ENCODE data around the gene EBI3. TPM values are rescaled to one million over a fixed set of nuclear protein-coding genes. Genes with fewer than 3 reads are reported as not detected.
A peak's percentile ranks its signal among the peaks of the same experiment; 100 is the strongest.

EBI3 gene
- total and polyA plus RNA-seq, 2 of the 13 experiments (the other 11 are each of a cell fraction or from before 2014, with no cell fraction given) = 3.4 TPM; not detected in 1

DNA sequence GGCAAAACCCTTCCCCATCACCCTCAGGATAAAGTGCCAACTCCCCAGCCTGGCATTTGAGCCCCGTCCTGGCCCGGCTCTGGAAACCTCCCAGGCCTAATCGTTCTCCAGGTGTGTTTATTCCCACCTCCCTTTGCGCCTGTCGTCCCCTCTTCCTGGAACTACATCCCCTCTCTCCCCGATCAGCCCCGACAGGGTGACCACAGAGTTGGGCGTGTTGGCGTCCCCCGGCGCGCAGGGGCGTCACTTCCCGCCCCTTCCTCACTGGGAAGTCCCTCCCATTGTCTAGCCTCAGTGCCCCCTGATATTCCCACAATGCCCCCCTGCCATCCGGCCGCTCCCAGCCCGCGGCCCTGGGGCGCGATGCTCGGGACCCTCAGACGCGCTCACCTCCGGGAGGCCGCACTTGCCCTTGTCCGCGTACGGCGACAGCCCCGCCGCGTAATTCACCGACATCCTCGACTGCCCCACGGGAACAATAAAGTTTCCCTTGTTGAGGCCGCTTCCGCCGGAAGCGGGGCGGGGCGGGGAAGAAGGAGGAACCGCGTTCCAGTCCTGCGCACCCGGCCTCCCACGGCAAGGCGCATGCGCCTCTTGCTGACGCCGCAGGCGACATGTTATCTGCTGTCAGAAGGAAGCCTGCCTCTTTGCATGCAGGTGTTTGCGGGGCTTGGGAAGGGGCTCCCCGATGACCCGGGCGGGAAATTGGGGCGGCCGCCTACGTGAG, 47.1 kb upstream of the EBI3 start, which contains the start of the genes ANKRD24 and SIRT6 (continued):
- TF ChIP-seq, protein P1, sequence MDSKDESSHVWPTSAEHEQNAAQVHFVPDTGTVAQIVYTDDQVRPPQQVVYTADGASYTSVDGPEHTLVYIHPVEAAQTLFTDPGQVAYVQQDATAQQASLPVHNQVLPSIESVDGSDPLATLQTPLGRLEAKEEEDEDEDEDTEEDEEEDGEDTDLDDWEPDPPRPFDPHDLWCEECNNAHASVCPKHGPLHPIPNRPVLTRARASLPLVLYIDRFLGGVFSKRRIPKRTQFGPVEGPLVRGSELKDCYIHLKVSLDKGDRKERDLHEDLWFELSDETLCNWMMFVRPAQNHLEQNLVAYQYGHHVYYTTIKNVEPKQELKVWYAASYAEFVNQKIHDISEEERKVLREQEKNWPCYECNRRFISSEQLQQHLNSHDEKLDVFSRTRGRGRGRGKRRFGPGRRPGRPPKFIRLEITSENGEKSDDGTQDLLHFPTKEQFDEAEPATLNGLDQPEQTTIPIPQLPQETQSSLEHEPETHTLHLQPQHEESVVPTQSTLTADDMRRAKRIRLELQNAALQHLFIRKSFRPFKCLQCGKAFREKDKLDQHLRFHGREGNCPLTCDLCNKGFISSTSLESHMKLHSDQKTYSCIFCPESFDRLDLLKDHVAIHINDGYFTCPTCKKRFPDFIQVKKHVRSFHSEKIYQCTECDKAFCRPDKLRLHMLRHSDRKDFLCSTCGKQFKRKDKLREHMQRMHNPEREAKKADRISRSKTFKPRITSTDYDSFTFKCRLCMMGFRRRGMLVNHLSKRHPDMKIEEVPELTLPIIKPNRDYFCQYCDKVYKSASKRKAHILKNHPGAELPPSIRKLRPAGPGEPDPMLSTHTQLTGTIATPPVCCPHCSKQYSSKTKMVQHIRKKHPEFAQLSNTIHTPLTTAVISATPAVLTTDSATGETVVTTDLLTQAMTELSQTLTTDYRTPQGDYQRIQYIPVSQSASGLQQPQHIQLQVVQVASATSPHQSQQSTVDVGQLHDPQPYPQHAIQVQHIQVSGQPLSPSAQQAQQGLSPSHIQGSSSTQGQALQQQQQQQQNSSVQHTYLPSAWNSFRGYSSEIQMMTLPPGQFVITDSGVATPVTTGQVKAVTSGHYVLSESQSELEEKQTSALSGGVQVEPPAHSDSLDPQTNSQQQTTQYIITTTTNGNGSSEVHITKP (CRISPR knock-in tag; IDR thresholded peaks at IDR 0.05; ENCODE audit: low read depth) = 0 out of 2 replicates have a peak, but pooled peaks have one; percentile 22
- TF ChIP-seq ZNF30 (CRISPR knock-in tag; IDR thresholded peaks at IDR 0.05) = no peak
- TF ChIP-seq, protein P2, sequence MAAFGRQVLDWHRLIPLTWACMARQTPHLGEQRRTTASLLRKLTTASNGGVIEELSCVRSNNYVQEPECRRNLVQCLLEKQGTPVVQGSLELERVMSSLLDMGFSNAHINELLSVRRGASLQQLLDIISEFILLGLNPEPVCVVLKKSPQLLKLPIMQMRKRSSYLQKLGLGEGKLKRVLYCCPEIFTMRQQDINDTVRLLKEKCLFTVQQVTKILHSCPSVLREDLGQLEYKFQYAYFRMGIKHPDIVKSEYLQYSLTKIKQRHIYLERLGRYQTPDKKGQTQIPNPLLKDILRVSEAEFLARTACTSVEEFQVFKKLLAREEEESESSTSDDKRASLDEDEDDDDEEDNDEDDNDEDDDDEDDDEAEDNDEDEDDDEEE (CRISPR knock-in tag; IDR thresholded peaks at IDR 0.05) = 0 out of 2 replicates have a peak, but pooled peaks have one; percentile 37
- peak; percentile 47; the same call in 1 of the 2 replicates for TF ChIP-seq ZSCAN9 (CRISPR knock-in tag; IDR thresholded peaks at IDR 0.05; ENCODE audit: borderline replicate concordance)
- TF ChIP-seq HNRNPL (IDR thresholded peaks at IDR 0.05; ENCODE audit: low read depth, low read length) = 0 out of 2 replicates have a peak, but pooled peaks have one; percentile 31
- TF ChIP-seq HNF4A (CRISPR knock-in tag; IDR thresholded peaks at IDR 0.05) = no peak; the same call in 1 of the 2 replicates
- no peak for TF ChIP-seq RAD51 (IDR thresholded peaks at IDR 0.05; ENCODE audit: borderline replicate concordance)
- TF ChIP-seq KLF9 (CRISPR knock-in tag; IDR thresholded peaks at IDR 0.05; ENCODE audit: low read depth) = peak; percentile 39; the same call in 1 of the 2 replicates
- TF ChIP-seq, protein P3, sequence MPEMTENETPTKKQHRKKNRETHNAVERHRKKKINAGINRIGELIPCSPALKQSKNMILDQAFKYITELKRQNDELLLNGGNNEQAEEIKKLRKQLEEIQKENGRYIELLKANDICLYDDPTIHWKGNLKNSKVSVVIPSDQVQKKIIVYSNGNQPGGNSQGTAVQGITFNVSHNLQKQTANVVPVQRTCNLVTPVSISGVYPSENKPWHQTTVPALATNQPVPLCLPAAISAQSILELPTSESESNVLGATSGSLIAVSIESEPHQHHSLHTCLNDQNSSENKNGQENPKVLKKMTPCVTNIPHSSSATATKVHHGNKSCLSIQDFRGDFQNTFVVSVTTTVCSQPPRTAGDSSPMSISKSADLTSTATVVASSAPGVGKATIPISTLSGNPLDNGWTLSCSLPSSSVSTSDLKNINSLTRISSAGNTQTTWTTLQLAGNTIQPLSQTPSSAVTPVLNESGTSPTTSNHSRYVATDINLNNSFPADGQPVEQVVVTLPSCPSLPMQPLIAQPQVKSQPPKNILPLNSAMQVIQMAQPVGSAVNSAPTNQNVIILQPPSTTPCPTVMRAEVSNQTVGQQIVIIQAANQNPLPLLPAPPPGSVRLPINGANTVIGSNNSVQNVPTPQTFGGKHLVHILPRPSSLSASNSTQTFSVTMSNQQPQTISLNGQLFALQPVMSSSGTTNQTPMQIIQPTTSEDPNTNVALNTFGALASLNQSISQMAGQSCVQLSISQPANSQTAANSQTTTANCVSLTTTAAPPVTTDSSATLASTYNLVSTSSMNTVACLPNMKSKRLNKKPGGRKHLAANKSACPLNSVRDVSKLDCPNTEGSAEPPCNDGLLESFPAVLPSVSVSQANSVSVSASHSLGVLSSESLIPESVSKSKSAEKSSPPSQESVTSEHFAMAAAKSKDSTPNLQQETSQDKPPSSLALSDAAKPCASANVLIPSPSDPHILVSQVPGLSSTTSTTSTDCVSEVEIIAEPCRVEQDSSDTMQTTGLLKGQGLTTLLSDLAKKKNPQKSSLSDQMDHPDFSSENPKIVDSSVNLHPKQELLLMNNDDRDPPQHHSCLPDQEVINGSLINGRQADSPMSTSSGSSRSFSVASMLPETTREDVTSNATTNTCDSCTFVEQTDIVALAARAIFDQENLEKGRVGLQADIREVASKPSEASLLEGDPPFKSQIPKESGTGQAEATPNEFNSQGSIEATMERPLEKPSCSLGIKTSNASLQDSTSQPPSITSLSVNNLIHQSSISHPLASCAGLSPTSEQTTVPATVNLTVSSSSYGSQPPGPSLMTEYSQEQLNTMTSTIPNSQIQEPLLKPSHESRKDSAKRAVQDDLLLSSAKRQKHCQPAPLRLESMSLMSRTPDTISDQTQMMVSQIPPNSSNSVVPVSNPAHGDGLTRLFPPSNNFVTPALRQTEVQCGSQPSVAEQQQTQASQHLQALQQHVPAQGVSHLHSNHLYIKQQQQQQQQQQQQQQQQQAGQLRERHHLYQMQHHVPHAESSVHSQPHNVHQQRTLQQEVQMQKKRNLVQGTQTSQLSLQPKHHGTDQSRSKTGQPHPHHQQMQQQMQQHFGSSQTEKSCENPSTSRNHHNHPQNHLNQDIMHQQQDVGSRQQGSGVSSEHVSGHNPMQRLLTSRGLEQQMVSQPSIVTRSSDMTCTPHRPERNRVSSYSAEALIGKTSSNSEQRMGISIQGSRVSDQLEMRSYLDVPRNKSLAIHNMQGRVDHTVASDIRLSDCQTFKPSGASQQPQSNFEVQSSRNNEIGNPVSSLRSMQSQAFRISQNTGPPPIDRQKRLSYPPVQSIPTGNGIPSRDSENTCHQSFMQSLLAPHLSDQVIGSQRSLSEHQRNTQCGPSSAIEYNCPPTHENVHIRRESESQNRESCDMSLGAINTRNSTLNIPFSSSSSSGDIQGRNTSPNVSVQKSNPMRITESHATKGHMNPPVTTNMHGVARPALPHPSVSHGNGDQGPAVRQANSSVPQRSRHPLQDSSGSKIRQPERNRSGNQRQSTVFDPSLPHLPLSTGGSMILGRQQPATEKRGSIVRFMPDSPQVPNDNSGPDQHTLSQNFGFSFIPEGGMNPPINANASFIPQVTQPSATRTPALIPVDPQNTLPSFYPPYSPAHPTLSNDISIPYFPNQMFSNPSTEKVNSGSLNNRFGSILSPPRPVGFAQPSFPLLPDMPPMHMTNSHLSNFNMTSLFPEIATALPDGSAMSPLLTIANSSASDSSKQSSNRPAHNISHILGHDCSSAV (CRISPR knock-in tag; IDR thresholded peaks at IDR 0.05; ENCODE audit: borderline replicate concordance) = no peak
- no peak for TF ChIP-seq ZFP41 (CRISPR knock-in tag; IDR thresholded peaks at IDR 0.05; ENCODE audit: borderline replicate concordance)
- TF ChIP-seq ZNF282 (IDR thresholded peaks at IDR 0.05; ENCODE audit: partially characterized antibody) = no peak
- no peak for TF ChIP-seq ZSCAN25 (CRISPR knock-in tag; IDR thresholded peaks at IDR 0.05)
- TF ChIP-seq IRF2 (CRISPR knock-in tag; IDR thresholded peaks at IDR 0.05) = peak; percentile 89
- no peak for TF ChIP-seq ZNF841 (CRISPR knock-in tag; IDR thresholded peaks at IDR 0.05; ENCODE audit: borderline replicate concordance)
- TF ChIP-seq ZNF556 (CRISPR knock-in tag; IDR thresholded peaks at IDR 0.05; ENCODE audit: borderline replicate concordance) = peak; percentile 65; the same call in 1 of the 2 replicates
- TF ChIP-seq ZKSCAN5 (CRISPR knock-in tag; IDR thresholded peaks at IDR 0.05) = no peak
- TF ChIP-seq ZNF264 (CRISPR knock-in tag; IDR thresholded peaks at IDR 0.05) = no peak
